GM12878 (cell line): ENCODE data around the gene ACTMAP. TPM values are rescaled to one million over a fixed set of nuclear protein-coding genes. Genes with fewer than 3 reads are reported as not detected.

Experiments
- CEBPB ChIP-seq, 2 experiments: fragments of 150-350 bp in 1 of 2; IDR thresholded peaks; 2 replicates each; pipeline ENCODE4 v1.6.1; 2012 to 2014; ENCODE audit warnings: low read depth in 2 of 2, low read length in 2 of 2, borderline replicate concordance in 1 of 2, inconsistent platforms in 1 of 2
- CREB1 ChIP-seq: IDR thresholded peaks from 2 replicates; pipeline ENCODE4 v1.6.1; 2012; ENCODE audit warnings: low read depth, mild to moderate bottlenecking, inconsistent platforms
- CREM ChIP-seq: IDR thresholded peaks from 2 replicates; pipeline ENCODE4 v1.6.1; 2014; ENCODE audit warnings: antibody characterized with exemption, low read depth
- HDGF ChIP-seq: fragments of 450-650 bp; IDR thresholded peaks from 2 replicates; pipeline ENCODE4 v1.6.1; 2016; ENCODE audit warnings: antibody characterized with exemption
- IRF4 ChIP-seq: IDR thresholded peaks from 2 replicates; pipeline ENCODE4 v1.6.1; 2011; ENCODE audit warnings: low read depth, low read length
- NFXL1 ChIP-seq: fragments of 450-650 bp; IDR thresholded peaks from 2 replicates; pipeline ENCODE4 v1.6.1; 2017; ENCODE audit warnings: antibody characterized with exemption, mild to moderate bottlenecking, borderline replicate concordance
- NR2C2 ChIP-seq: IDR thresholded peaks from 2 replicates; pipeline ENCODE4 v1.6.1; 2011; ENCODE audit warnings: borderline replicate concordance, low read depth; ENCODE audit not compliant: control insufficient read depth, insufficient read length
- PKNOX1 ChIP-seq: fragments of 450-650 bp; IDR thresholded peaks from 2 replicates; pipeline ENCODE4 v1.6.1; 2016; ENCODE audit warnings: mild to moderate bottlenecking
- RFX5 ChIP-seq: IDR thresholded peaks from 2 replicates; pipeline ENCODE4 v1.6.1; 2011; ENCODE audit warnings: low read depth, low read length, improper control_type of control experiment
- STAT1 ChIP-seq: fragments of 450-650 bp; conservative IDR thresholded peaks from 2 replicates; pipeline ENCODE4 v1.6.1; 2014; ENCODE audit warnings: antibody characterized with exemption, mild to moderate bottlenecking
- SUZ12 ChIP-seq: fragments of 200-600 bp; sonication (generic); IDR thresholded peaks from one replicate; pipeline ENCODE4 v1.6.1; 2018; ENCODE audit warnings: antibody characterized with exemption, mild to moderate bottlenecking; ENCODE audit not compliant: unreplicated experiment
- USF2 ChIP-seq: IDR thresholded peaks from 2 replicates; pipeline ENCODE4 v1.6.1; 2011; ENCODE audit warnings: low read depth, low read length, improper control_type of control experiment, borderline replicate concordance
- ZBED1 ChIP-seq: IDR thresholded peaks from 2 replicates; pipeline ENCODE4 v1.6.1; 2016; ENCODE audit warnings: borderline replicate concordance
- ZSCAN29 ChIP-seq: fragments of 450-650 bp; IDR thresholded peaks from 2 replicates; pipeline ENCODE4 v1.6.1; 2017; ENCODE audit warnings: mild to moderate bottlenecking, moderate library complexity
- polyA plus RNA-seq, 11 experiments: library from polyadenylated mRNA; depleted of rRNA in 4 of 11; unstranded in 6 of 11; stranded (reverse) in 5 of 11; fragments of >200 nt; fragmentation: Nextera tagmentation in 4 of 11; fragmentation: Illumina TruSeq in 1 of 11; extraction: Ambion mirVana in 4 of 11; extraction: Trizol in 1 of 11; gene quantifications; 1 replicate in 1 of 11; 2 replicates in 10 of 11; pipeline versions ENCODE4 v1.2.1 to v1.2.3, GENCODE V29; 2011 to 2016; ENCODE audit warnings: inconsistent platforms in 2 of 11, missing spikeins in 2 of 11, low read depth in 1 of 11
- total RNA-seq, 4 experiments: library from RNA; depleted of rRNA in 3 of 4; stranded (reverse); fragments of >200 nt in 3 of 4; fragmentation: Illumina TruSeq in 1 of 4; extraction: Trizol in 1 of 4; gene quantifications; 2 replicates each; pipeline versions ENCODE4 v1.2.1 to v1.2.3, GENCODE V29; 2013 to 2021
- TF ChIP-seq, protein P1 (sequence below): fragments of 450-650 bp; IDR thresholded peaks from 2 replicates; pipeline ENCODE4 v1.6.1; 2016; ENCODE audit warnings: mild to moderate bottlenecking, moderate library complexity, borderline replicate concordance
- TF ChIP-seq, protein P2 (sequence below): IDR thresholded peaks from 2 replicates; pipeline ENCODE4 v1.6.1; 2011; ENCODE audit warnings: mild to moderate bottlenecking, low read depth, low read length, moderate library complexity; ENCODE audit not compliant: insufficient replicate concordance
- TF ChIP-seq, protein P3 (sequence below): fragments of 450-650 bp; IDR thresholded peaks from 2 replicates; pipeline ENCODE4 v1.6.1; 2018; ENCODE audit warnings: mild to moderate bottlenecking, low read depth, moderate library complexity; ENCODE audit not compliant: partially characterized antibody
- TF ChIP-seq, protein P4 (sequence below): fragments of 450-650 bp; IDR thresholded peaks from 2 replicates; pipeline ENCODE4 v1.6.1; 2017; ENCODE audit warnings: low read depth, mild to moderate bottlenecking, moderate library complexity

The ACTMAP gene
- total and polyA plus RNA-seq, 10 of the 15 experiments (the other 5 are each of a cell fraction or from before 2014, with no cell fraction given): 3.0 to 26.2 (median 11.1) TPM

GRCh38 chr19:40778706-40779284, 28.5 kb upstream of the ACTMAP start (continued):
- TF ChIP-seq STAT1 (no peak), PKNOX1 (peak; percentile 96; the same call in 1 of the 2 replicates), CREM (no peak), ZBED1 (no peak), CEBPB (IDR thresholded peaks at IDR 0.05; ENCODE audit: borderline replicate concordance in 1 of 2, low read depth in 2 of 2, low read length in 2 of 2) (no peak), NFXL1 (no peak), SUZ12 (no peak), HDGF (peak; percentile 6; the same call in 1 of the 2 replicates), CREB1 (no peak), USF2 (no peak), IRF4 (no peak), ZSCAN29 (no peak), RFX5 (0 out of 2 replicates have a peak, but pooled peaks have one; percentile 4), NR2C2 (no peak)
- TF ChIP-seq, protein P1, sequence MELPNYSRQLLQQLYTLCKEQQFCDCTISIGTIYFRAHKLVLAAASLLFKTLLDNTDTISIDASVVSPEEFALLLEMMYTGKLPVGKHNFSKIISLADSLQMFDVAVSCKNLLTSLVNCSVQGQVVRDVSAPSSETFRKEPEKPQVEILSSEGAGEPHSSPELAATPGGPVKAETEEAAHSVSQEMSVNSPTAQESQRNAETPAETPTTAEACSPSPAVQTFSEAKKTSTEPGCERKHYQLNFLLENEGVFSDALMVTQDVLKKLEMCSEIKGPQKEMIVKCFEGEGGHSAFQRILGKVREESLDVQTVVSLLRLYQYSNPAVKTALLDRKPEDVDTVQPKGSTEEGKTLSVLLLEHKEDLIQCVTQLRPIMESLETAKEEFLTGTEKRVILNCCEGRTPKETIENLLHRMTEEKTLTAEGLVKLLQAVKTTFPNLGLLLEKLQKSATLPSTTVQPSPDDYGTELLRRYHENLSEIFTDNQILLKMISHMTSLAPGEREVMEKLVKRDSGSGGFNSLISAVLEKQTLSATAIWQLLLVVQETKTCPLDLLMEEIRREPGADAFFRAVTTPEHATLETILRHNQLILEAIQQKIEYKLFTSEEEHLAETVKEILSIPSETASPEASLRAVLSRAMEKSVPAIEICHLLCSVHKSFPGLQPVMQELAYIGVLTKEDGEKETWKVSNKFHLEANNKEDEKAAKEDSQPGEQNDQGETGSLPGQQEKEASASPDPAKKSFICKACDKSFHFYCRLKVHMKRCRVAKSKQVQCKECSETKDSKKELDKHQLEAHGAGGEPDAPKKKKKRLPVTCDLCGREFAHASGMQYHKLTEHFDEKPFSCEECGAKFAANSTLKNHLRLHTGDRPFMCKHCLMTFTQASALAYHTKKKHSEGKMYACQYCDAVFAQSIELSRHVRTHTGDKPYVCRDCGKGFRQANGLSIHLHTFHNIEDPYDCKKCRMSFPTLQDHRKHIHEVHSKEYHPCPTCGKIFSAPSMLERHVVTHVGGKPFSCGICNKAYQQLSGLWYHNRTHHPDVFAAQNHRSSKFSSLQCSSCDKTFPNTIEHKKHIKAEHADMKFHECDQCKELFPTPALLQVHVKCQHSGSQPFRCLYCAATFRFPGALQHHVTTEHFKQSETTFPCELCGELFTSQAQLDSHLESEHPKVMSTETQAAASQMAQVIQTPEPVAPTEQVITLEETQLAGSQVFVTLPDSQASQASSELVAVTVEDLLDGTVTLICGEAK: no peak
- TF ChIP-seq, protein P2, sequence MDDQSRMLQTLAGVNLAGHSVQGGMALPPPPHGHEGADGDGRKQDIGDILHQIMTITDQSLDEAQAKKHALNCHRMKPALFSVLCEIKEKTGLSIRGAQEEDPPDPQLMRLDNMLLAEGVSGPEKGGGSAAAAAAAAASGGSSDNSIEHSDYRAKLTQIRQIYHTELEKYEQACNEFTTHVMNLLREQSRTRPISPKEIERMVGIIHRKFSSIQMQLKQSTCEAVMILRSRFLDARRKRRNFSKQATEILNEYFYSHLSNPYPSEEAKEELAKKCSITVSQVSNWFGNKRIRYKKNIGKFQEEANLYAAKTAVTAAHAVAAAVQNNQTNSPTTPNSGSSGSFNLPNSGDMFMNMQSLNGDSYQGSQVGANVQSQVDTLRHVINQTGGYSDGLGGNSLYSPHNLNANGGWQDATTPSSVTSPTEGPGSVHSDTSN: peak; percentile 88
- TF ChIP-seq, protein P3, sequence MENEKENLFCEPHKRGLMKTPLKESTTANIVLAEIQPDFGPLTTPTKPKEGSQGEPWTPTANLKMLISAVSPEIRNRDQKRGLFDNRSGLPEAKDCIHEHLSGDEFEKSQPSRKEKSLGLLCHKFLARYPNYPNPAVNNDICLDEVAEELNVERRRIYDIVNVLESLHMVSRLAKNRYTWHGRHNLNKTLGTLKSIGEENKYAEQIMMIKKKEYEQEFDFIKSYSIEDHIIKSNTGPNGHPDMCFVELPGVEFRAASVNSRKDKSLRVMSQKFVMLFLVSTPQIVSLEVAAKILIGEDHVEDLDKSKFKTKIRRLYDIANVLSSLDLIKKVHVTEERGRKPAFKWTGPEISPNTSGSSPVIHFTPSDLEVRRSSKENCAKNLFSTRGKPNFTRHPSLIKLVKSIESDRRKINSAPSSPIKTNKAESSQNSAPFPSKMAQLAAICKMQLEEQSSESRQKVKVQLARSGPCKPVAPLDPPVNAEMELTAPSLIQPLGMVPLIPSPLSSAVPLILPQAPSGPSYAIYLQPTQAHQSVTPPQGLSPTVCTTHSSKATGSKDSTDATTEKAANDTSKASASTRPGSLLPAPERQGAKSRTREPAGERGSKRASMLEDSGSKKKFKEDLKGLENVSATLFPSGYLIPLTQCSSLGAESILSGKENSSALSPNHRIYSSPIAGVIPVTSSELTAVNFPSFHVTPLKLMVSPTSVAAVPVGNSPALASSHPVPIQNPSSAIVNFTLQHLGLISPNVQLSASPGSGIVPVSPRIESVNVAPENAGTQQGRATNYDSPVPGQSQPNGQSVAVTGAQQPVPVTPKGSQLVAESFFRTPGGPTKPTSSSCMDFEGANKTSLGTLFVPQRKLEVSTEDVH: no peak
- TF ChIP-seq, protein P4, sequence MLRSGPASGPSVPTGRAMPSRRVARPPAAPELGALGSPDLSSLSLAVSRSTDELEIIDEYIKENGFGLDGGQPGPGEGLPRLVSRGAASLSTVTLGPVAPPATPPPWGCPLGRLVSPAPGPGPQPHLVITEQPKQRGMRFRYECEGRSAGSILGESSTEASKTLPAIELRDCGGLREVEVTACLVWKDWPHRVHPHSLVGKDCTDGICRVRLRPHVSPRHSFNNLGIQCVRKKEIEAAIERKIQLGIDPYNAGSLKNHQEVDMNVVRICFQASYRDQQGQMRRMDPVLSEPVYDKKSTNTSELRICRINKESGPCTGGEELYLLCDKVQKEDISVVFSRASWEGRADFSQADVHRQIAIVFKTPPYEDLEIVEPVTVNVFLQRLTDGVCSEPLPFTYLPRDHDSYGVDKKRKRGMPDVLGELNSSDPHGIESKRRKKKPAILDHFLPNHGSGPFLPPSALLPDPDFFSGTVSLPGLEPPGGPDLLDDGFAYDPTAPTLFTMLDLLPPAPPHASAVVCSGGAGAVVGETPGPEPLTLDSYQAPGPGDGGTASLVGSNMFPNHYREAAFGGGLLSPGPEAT: peak; percentile 45; the same call in 1 of the 2 replicates
